Measurements from ENCODE around the gene ADD2.

DNA sequence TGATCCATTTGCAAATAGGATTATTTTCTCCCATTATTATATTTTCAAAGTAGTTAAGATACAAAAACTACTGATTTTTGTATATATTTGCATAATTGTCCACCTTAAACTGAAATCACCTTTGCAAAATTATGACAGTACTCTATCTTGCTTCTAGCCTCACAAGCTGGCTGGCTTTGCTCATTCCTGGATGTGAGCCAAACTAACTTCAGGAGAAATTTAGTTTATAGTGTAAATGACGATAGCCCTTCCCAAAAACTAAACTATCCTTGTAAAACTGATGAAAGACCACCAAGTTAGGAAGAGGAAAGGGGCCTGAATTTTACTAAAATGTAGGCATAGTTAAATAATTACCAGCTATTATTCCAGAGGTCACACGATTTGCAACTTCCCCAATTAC, 87.3 kb downstream of the ADD2 start:
- TF ChIP-seq, protein P1, sequence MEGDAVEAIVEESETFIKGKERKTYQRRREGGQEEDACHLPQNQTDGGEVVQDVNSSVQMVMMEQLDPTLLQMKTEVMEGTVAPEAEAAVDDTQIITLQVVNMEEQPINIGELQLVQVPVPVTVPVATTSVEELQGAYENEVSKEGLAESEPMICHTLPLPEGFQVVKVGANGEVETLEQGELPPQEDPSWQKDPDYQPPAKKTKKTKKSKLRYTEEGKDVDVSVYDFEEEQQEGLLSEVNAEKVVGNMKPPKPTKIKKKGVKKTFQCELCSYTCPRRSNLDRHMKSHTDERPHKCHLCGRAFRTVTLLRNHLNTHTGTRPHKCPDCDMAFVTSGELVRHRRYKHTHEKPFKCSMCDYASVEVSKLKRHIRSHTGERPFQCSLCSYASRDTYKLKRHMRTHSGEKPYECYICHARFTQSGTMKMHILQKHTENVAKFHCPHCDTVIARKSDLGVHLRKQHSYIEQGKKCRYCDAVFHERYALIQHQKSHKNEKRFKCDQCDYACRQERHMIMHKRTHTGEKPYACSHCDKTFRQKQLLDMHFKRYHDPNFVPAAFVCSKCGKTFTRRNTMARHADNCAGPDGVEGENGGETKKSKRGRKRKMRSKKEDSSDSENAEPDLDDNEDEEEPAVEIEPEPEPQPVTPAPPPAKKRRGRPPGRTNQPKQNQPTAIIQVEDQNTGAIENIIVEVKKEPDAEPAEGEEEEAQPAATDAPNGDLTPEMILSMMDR (IDR thresholded peaks at IDR 0.05) = no peak
- TF ChIP-seq POLR2AphosphoS5 (IDR thresholded peaks at IDR 0.05; ENCODE audit: insufficient read depth in 1 of 2, low read depth in 1 of 2) = no peak
- no peak for TF ChIP-seq POLR2A (IDR thresholded peaks at IDR 0.05)
